IPS DF 6.9 (cell line): ENCODE data around the gene SLC7A6.

Experiments
- DNase-seq: peaks from one replicate; pipeline ENCODE4 v3.0.0-alpha.2; 2013; ENCODE audit warnings: low read depth, low spot score
- H3K27ac ChIP-seq: one replicate; pipeline ENCODE4 v1.5.1; 2013; ENCODE audit warnings: low read length, control low read depth
- H3K27me3 ChIP-seq: 2 replicates; pipeline ENCODE4 v1.6.1; 2013; ENCODE audit warnings: mild to moderate bottlenecking, low read length; ENCODE audit not compliant: control insufficient read depth, insufficient read depth
- H3K36me3 ChIP-seq: 2 replicates; pipeline ENCODE4 v1.6.1; 2013; ENCODE audit warnings: low read length; ENCODE audit not compliant: control insufficient read depth, insufficient read depth
- H3K4me1 ChIP-seq: 2 replicates; pipeline ENCODE4 v1.6.1; 2013; ENCODE audit warnings: low read length; ENCODE audit not compliant: control insufficient read depth, insufficient read depth
- H3K4me3 ChIP-seq: 2 replicates; pipeline ENCODE4 v1.5.1; 2013; ENCODE audit warnings: mild to moderate bottlenecking, low read length
- H3K9me3 ChIP-seq: 2 replicates; pipeline ENCODE4 v1.6.1; 2013; ENCODE audit warnings: low read length, inconsistent platforms; ENCODE audit not compliant: control insufficient read depth, insufficient read depth
- WGBS: extraction: QIAGEN DNeasy Blood & Tissue Kit; methylation state at CpG from one replicate; pipeline ENCODE4 v1.1.7; 2013; ENCODE audit warnings: mixed read lengths, missing lambda C conversion rate; ENCODE audit not compliant: insufficient read length, insufficient coverage; 5-methylcytosine and 5-hydroxymethylcytosine counted together

The SLC7A6 gene

GRCh38 chr16:68244903-68245853, 19.1 kb upstream of the SLC7A6 start, which contains the start of gene PLA2G15:
PLA2G15 (plus strand) TSS chr16:68245373; CDS start chr16:68245427, 54 bp downstream.
- H3K4me1 ChIP-seq: no peaks in the 10 kb centered on the region
- no peaks in the 10 kb centered on the region for H3K9me3 ChIP-seq
- WGBS: no CpG with 5 or more reads among the region's 75 CpGs
- no peaks in the 10 kb centered on the region for H3K27me3 ChIP-seq
- peak within 1 kb of the TSS; percentile 83 for H3K4me3 ChIP-seq
- DNase-seq: no peak
- no peaks in the 10 kb centered on the region for H3K36me3 ChIP-seq
- H3K27ac ChIP-seq: no peak within 1 kb of the TSS

GRCh38 chr16:68246121-68246520, 18.2 kb upstream of the SLC7A6 start:
- no CpG with 5 or more reads among the region's 7 CpGs for WGBS
- no peak for DNase-seq
- H3K9me3 ChIP-seq: no peaks in the 10 kb centered on the region
- no peaks in the 10 kb centered on the region for H3K4me1 ChIP-seq
- no peak overlapping the region for H3K27ac ChIP-seq
- no peaks in the 10 kb centered on the region for H3K36me3 ChIP-seq
- no peaks in the 10 kb centered on the region for H3K27me3 ChIP-seq
- no peak overlapping the region for H3K4me3 ChIP-seq

- Histone ChIP-seq H3K4me1 (no peaks in the 10 kb centered on the region), H3K27me3 (no peaks in the 10 kb centered on the region), H3K27ac (no peak overlapping the region), H3K9me3 (no peaks in the 10 kb centered on the region), H3K4me3 (no peak overlapping the region), H3K36me3 (no peaks in the 10 kb centered on the region)
- WGBS: no CpG with 5 or more reads among the region's 5 CpGs
- no peak for DNase-seq
Measured at GRCh38 chr16:68246666-68247065, 17.7 kb upstream of the SLC7A6 start.

GRCh38 chr16:68247400-68247799, 16.9 kb upstream of the SLC7A6 start:
- H3K27ac ChIP-seq: no peak overlapping the region
- H3K27me3 ChIP-seq: no peaks in the 10 kb centered on the region
- no peaks in the 10 kb centered on the region for H3K4me1 ChIP-seq
- H3K4me3 ChIP-seq: no peak overlapping the region
- no peak for DNase-seq
- H3K36me3 ChIP-seq: no peaks in the 10 kb centered on the region
- WGBS: no CpG with 5 or more reads among the region's 4 CpGs
- no peaks in the 10 kb centered on the region for H3K9me3 ChIP-seq

- no peaks in the 10 kb centered on the region for H3K36me3 ChIP-seq
- no peak for DNase-seq
- H3K4me1 ChIP-seq: no peaks in the 10 kb centered on the region
- H3K27me3 ChIP-seq: no peaks in the 10 kb centered on the region
- H3K4me3 ChIP-seq: no peak overlapping the region
- H3K27ac ChIP-seq: no peak overlapping the region
- no peaks in the 10 kb centered on the region for H3K9me3 ChIP-seq
- no CpG with 5 or more reads among the region's 4 CpGs for WGBS
Measured at GRCh38 chr16:68247932-68248331, 16.4 kb upstream of the SLC7A6 start.

GRCh38 chr16:68249371-68249770, 15.0 kb upstream of the SLC7A6 start:
- Histone ChIP-seq H3K4me1 (no peaks in the 10 kb centered on the region), H3K27ac (no peak overlapping the region), H3K9me3 (no peaks in the 10 kb centered on the region), H3K4me3 (no peak overlapping the region), H3K27me3 (no peaks in the 10 kb centered on the region), H3K36me3 (no peaks in the 10 kb centered on the region)
- WGBS: no CpG with 5 or more reads among the region's 4 CpGs
- DNase-seq: no peak

GRCh38 chr16:68250951-68251350, 13.4 kb upstream of the SLC7A6 start:
- Histone ChIP-seq H3K9me3 (no peaks in the 10 kb centered on the region), H3K36me3 (no peaks in the 10 kb centered on the region), H3K4me3 (no peak overlapping the region), H3K27ac (no peak overlapping the region), H3K27me3 (no peaks in the 10 kb centered on the region), H3K4me1 (no peaks in the 10 kb centered on the region)
- no peak for DNase-seq
- no CpG with 5 or more reads among the region's 6 CpGs for WGBS

GRCh38 chr16:68251832-68252231, 12.5 kb upstream of the SLC7A6 start:
- WGBS: no CpG with 5 or more reads among the region's 5 CpGs
- DNase-seq: no peak
- no peaks in the 10 kb centered on the region for H3K36me3 ChIP-seq
- no peaks in the 10 kb centered on the region for H3K9me3 ChIP-seq
- H3K27ac ChIP-seq: no peak overlapping the region
- no peaks in the 10 kb centered on the region for H3K4me1 ChIP-seq
- no peaks in the 10 kb centered on the region for H3K27me3 ChIP-seq
- no peak overlapping the region for H3K4me3 ChIP-seq

- no peaks in the 10 kb centered on the region for H3K36me3 ChIP-seq
- no peaks in the 10 kb centered on the region for H3K27me3 ChIP-seq
- no peaks in the 10 kb centered on the region for H3K4me1 ChIP-seq
- WGBS: no CpG with 5 or more reads among the region's 5 CpGs
- no peak overlapping the region for H3K4me3 ChIP-seq
- no peaks in the 10 kb centered on the region for H3K9me3 ChIP-seq
- no peak overlapping the region for H3K27ac ChIP-seq
- no peak for DNase-seq
Measured at GRCh38 chr16:68252383-68252782, 11.9 kb upstream of the SLC7A6 start.

GRCh38 chr16:68253721-68254120, 10.6 kb upstream of the SLC7A6 start:
- no peaks in the 10 kb centered on the region for H3K27me3 ChIP-seq
- no peaks in the 10 kb centered on the region for H3K9me3 ChIP-seq
- DNase-seq: no peak
- H3K4me3 ChIP-seq: no peak overlapping the region
- no CpG with 5 or more reads among the region's 4 CpGs for WGBS
- H3K27ac ChIP-seq: no peak overlapping the region
- no peaks in the 10 kb centered on the region; the same call in 1 of the 2 replicates for H3K36me3 ChIP-seq
- no peaks in the 10 kb centered on the region for H3K4me1 ChIP-seq

GRCh38 chr16:68255712-68256111, 8.6 kb upstream of the SLC7A6 start:
- Histone ChIP-seq H3K4me1 (no peaks in the 10 kb centered on the region), H3K27me3 (no peaks in the 10 kb centered on the region), H3K4me3 (no peak overlapping the region), H3K36me3 (peaks cover 2% of the 10 kb centered on the region; the same call in 1 of the 2 replicates), H3K27ac (no peak overlapping the region), H3K9me3 (no peaks in the 10 kb centered on the region)
- no CpG with 5 or more reads among the region's 18 CpGs for WGBS
- DNase-seq: no peak
